ENCODE results near the gene MDK. TPM values are rescaled to one million over a fixed set of nuclear protein-coding genes. Genes with fewer than 3 reads are reported as not detected.

MDK gene
- total and polyA plus RNA-seq, 10 donors, result 16.2 to 52.8 (median 27.4) TPM

DNA sequence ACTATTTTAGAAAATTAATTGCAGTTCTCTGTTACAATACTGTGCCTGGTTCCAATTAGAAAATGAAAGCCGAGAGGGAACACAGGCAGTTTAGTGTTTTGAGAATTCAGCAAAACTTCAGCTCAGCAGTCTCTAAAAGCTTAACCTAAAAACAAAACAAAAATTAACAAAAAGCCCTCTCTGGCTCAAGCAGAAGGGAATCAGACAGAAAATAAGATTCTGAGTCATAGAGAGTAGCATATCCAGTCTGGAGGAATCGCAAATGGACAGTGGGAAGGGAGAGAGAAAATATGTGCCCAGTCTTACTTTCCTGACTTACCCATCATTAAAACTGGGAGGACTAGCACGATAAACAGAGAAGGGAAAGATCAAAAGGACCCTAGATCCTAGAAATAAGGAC is 48.2 kb downstream of the MDK start:
- TF ChIP-seq POLR2AphosphoS5 (IDR thresholded peaks at IDR 0.05) (no peak), POLR2A (IDR thresholded peaks at IDR 0.05) (no peak)
- TF ChIP-seq, protein P1, sequence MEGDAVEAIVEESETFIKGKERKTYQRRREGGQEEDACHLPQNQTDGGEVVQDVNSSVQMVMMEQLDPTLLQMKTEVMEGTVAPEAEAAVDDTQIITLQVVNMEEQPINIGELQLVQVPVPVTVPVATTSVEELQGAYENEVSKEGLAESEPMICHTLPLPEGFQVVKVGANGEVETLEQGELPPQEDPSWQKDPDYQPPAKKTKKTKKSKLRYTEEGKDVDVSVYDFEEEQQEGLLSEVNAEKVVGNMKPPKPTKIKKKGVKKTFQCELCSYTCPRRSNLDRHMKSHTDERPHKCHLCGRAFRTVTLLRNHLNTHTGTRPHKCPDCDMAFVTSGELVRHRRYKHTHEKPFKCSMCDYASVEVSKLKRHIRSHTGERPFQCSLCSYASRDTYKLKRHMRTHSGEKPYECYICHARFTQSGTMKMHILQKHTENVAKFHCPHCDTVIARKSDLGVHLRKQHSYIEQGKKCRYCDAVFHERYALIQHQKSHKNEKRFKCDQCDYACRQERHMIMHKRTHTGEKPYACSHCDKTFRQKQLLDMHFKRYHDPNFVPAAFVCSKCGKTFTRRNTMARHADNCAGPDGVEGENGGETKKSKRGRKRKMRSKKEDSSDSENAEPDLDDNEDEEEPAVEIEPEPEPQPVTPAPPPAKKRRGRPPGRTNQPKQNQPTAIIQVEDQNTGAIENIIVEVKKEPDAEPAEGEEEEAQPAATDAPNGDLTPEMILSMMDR (IDR thresholded peaks at IDR 0.05 in 8 of 11, conservative IDR thresholded peaks at IDR 0.05 in 3 of 11), result no peak
- WGBS, 5 donors, result 75 to 92% (median 86%) methylated on average over 3 of the region's 3 CpGs
- no peak for DNase-seq
- Histone ChIP-seq H3K27me3 (replicated peaks in 1 of 7) (no peaks in the 10 kb centered on the region), H3K4me3 (no peak overlapping the region), H3K4me1 (no peaks in the 10 kb centered on the region), H3K36me3 (peaks cover 0 to 98% (median 49%) of the 10 kb centered on the region in 6 donors), H3K27ac (no peak overlapping the region), H3K9me3 (no peaks in the 10 kb centered on the region)
- intact Hi-C loops (cut with DNase I; ENCODE audit: low total_unique reads), result no loop called here

DNA sequence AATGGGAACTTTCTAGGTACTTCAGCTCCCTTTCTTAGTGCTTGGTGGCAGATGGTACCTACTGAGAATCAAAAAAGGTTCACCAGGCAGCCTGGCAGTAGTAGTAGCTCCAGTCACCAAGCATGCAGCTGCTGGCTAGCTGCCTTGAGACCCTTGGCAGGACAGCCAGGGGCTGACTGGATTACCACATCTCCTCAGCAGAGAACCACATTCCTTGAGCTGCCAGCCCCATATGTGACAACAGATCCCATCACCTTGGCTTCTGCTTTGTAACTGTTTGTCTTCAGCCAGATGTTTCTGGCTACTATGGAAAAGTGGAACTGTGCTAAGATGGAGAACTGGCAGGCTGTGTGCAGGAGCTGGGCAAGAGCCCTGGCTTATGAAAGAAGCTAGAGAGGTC is 49.7 kb downstream of the MDK start:
- Histone ChIP-seq H3K36me3 (peaks cover 0 to 98% (median 53%) of the 10 kb centered on the region in 6 donors), H3K4me1 (no peaks in the 10 kb centered on the region), H3K4me3 (no peak overlapping the region), H3K9me3 (no peaks in the 10 kb centered on the region), H3K27me3 (replicated peaks in 1 of 7) (no peaks in the 10 kb centered on the region), H3K27ac (no peak overlapping the region)
- no peak for TF ChIP-seq POLR2AphosphoS5 (IDR thresholded peaks at IDR 0.05)
- TF ChIP-seq POLR2A (IDR thresholded peaks at IDR 0.05), result no peak
- TF ChIP-seq, protein P1 (IDR thresholded peaks at IDR 0.05 in 8 of 11, conservative IDR thresholded peaks at IDR 0.05 in 3 of 11), result no peak
- DNase-seq, result no peak
- intact Hi-C loops (cut with DNase I; ENCODE audit: low total_unique reads), result no loop called here

Small RNA genes lying within 50 kb of the gene (microRNA-seq; reads per million reads assigned to microRNA genes)
- gene MIR4688, result 0 to 0.72 (median 0.35) reads per million in 3 donors

Small RNA genes lying within 50 kb of the gene (small RNA-seq; reads per million reads assigned to genes)
- 0 to 0.15 (median 0.03) reads per million in 4 donors for gene MIR4688

Other genes starting within 250 kb of the MDK start
- gene CREB3L1, start 104.0 kb upstream of the MDK start, total RNA-seq, result 1 to 10 TPM; 2.0 to 8.9 (median 5.0) TPM
- gene CREB3L1, start 104.0 kb upstream of the MDK start, polyA plus RNA-seq, result 1 to 10 TPM in 2 of 3 donors, under 1 TPM in 1; 0.28 to 1.4 (median 1.1) TPM
- gene DGKZ, start 34.2 kb upstream of the MDK start, total RNA-seq, result 100 to 1,000 TPM in 5 of 7 donors, 10 to 100 TPM in 2; 86.0 to 136 (median 106) TPM
- gene DGKZ, start 34.2 kb upstream of the MDK start, polyA plus RNA-seq, result 10 to 100 TPM; 44.2 to 89.0 (median 60.9) TPM
- 10 to 100 TPM in 3 of 7 donors, 1 to 10 TPM in 4; 2.3 to 34.1 (median 8.5) TPM for gene CHRM4, start 10.1 kb downstream of the MDK start, total RNA-seq
- gene CHRM4, start 10.1 kb downstream of the MDK start, polyA plus RNA-seq, result 1 to 10 TPM in 1 of 3 donors, under 1 TPM in 2; 0.06 to 2.0 (median 0.20) TPM
- 10 to 100 TPM; 36.7 to 54.6 (median 38.9) TPM for gene AMBRA1, start 212.4 kb downstream of the MDK start, total RNA-seq
- 1 to 10 TPM; 3.6 to 9.4 (median 4.3) TPM for gene AMBRA1, start 212.4 kb downstream of the MDK start, polyA plus RNA-seq
- 1 to 10 TPM; 3.2 to 5.6 (median 4.4) TPM for gene HARBI1, start 235.6 kb downstream of the MDK start, total RNA-seq
- 1 to 10 TPM; 1.4 to 3.4 (median 2.1) TPM for gene HARBI1, start 235.6 kb downstream of the MDK start, polyA plus RNA-seq
- 100 to 1,000 TPM in 2 of 7 donors, 10 to 100 TPM in 5; 65.4 to 111 (median 88.7) TPM for gene ATG13, start 235.9 kb downstream of the MDK start, total RNA-seq
- 10 to 100 TPM; 14.9 to 33.9 (median 15.7) TPM for gene ATG13, start 235.9 kb downstream of the MDK start, polyA plus RNA-seq